ENCODE data around the gene PHKB. TPM values are rescaled to one million over a fixed set of nuclear protein-coding genes. Genes with fewer than 3 reads are reported as not detected.
"Not testable (repeated sequence)": the region's sequence is repeated elsewhere in the genome, so short reads cannot be mapped to it uniquely, and the experiment has no call there.

Gene PHKB
- total RNA-seq: 10 to 100 TPM; 37.5 to 39.3 TPM

DNA sequence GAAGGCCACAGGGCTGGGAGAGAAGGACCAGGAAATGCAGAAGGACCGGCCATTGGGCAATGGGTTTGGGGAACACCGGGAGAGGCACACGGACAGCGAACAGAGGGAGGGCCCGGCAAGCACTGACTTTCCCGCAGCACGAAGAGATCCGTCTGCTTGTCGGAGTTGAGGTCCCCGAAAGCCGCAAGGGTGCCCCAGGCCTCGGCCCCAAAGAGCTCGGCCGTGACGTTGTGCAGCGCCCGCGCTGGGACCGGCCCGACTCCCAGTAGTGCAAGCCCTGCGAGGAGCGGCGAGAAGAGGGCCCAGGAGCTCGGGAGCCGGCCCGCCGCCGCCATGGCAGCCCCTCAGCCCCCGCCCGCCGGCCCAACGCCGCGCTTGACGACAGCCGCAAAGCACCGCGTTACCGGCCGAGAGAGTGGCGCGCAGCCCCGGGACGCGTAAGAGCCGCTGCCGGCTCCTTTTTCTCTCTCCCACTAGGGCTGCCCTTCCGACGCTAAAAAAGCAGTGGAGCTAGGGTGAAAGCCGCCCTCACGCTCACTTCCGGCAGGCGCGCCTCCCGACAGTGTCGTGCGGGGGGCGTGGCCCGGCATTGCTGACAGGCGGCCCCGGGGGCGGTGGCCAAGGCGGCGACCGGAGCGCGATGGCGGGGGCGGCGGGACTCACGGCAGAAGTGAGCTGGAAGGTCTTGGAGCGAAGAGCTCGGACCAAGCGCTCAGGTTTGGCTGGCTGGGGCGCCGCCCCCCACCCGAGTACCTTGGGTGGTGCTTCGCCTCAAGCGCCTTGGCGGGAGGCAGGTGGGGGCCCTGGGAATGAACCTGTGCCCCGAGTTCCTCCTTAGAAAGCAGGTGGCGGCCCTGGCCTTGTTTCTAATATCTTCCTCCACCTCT lies at the start of gene PHKB, which contains the start of gene ITFG1:
PHKB (plus strand) TSS at position 621 of the 887 bp plus-strand sequence; CDS start at position 641, 20 bp downstream.
ITFG1 (minus strand) TSS at position 353 of the 887 bp plus-strand sequence; CDS start at position 335, 18 bp downstream.
- peaks cover 10% of the 10 kb centered on the region for H3K36me3 Mint-ChIP-seq
- peak within 1 kb of the TSS; percentile 96 for H3K27ac Mint-ChIP-seq
- peak; percentile 97 for DNase-seq
- peak; percentile 96 for ATAC-seq (ENCODE audit: low read depth)
- H3K4me3 Mint-ChIP-seq: peak within 1 kb of the TSS; percentile 85
- H3K4me1 Mint-ChIP-seq: peaks cover 24% of the 10 kb centered on the region
- H3K9me3 Mint-ChIP-seq: no peaks in the 10 kb centered on the region
- no peaks in the 10 kb centered on the region for H3K27me3 Mint-ChIP-seq
- POLR2A ChIA-PET: interaction anchor here (0.5 to 2.2 kb wide), 8 partner anchors 12 to 487 kb away, joined by 3 to 10 read pairs (median 3); partner anchors contain the start of gene DNAJA2

- Mint-ChIP-seq H3K4me3 (no peak overlapping the region), H3K27ac (no peak overlapping the region), H3K9me3 (peaks cover 5% of the 10 kb centered on the region), H3K36me3 (peaks cover 34% of the 10 kb centered on the region), H3K4me1 (peaks cover 8% of the 10 kb centered on the region), H3K27me3 (no peaks in the 10 kb centered on the region)
- ATAC-seq (ENCODE audit: low read depth) (no peak), DNase-seq (no peak)
- POLR2A ChIA-PET: no interaction called here
Observed at GRCh38 chr16:47413041-47413440, 48.1 kb upstream of the PHKB start.

- Mint-ChIP-seq H3K4me3 (no peak overlapping the region), H3K27me3 (no peaks in the 10 kb centered on the region)
Observed at GRCh38 chr16:47416869-47417268, 44.3 kb upstream of the PHKB start.

DNA sequence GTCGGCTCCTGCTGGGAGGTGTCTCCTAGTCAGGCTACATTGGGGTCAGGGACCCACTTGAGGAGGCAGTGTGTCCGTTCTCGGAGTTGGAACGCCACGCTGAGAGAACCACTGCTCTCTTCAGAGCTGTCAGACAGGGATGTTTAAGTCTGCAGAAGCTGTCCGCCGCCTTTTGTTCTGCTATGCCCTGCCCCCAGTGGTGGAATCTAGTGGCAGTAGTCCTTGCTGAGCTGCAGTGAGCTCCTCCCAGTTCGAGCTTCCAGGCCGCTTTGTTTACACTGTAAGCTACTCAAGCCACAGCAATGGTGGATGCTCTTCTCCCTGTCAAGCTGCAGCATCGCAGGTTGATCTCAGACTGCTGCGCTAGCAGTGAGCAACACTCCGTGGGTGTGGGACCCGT lies 36.3 kb upstream of the PHKB start:
- H3K27me3 Mint-ChIP-seq: no peaks in the 10 kb centered on the region
- no peak for ATAC-seq (ENCODE audit: low read depth)
- H3K9me3 Mint-ChIP-seq: no peaks in the 10 kb centered on the region
- H3K27ac Mint-ChIP-seq: no peak overlapping the region
- H3K36me3 Mint-ChIP-seq: peaks cover 41% of the 10 kb centered on the region
- POLR2A ChIA-PET: no interaction called here
- DNase-seq: no peak
- H3K4me3 Mint-ChIP-seq: no peak overlapping the region
- H3K4me1 Mint-ChIP-seq: no peaks in the 10 kb centered on the region

More at GRCh38 chr16:47416869-47417268, 44.3 kb upstream of the PHKB start:
- H3K27ac Mint-ChIP-seq: no peak overlapping the region
- H3K9me3 Mint-ChIP-seq: peaks cover 4% of the 10 kb centered on the region
- peaks cover 35% of the 10 kb centered on the region for H3K36me3 Mint-ChIP-seq
- H3K4me1 Mint-ChIP-seq: peaks cover 4% of the 10 kb centered on the region
- no peak for ATAC-seq (ENCODE audit: low read depth)
- POLR2A ChIA-PET: no interaction called here
- DNase-seq: no peak

DNA sequence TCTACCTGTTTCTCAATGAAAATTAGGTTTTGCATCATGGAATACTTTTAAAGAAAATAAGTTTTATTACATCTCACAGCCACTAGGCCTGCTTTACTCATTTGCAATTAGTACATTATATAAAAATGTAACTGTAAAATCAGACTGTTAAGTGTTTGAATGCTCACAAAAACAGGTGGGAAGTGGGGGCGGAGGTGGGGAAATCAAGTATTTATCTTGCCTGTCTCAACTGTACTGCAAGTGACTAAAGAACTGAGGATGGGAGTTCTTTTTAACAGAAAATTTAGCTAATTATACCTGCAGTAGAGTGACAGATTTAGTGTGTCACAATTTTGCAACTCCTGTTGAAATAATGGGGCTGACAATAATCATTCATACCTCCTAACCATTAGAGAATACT lies 34.3 kb upstream of the PHKB start:
- ATAC-seq (ENCODE audit: low read depth): no peak
- POLR2A ChIA-PET: no interaction called here
- Mint-ChIP-seq H3K4me1 (no peaks in the 10 kb centered on the region), H3K36me3 (peaks cover 39% of the 10 kb centered on the region), H3K27ac (no peak overlapping the region), H3K9me3 (peaks cover under 1% of the 10 kb centered on the region), H3K27me3 (no peaks in the 10 kb centered on the region), H3K4me3 (no peak overlapping the region)
- no peak for DNase-seq

DNA sequence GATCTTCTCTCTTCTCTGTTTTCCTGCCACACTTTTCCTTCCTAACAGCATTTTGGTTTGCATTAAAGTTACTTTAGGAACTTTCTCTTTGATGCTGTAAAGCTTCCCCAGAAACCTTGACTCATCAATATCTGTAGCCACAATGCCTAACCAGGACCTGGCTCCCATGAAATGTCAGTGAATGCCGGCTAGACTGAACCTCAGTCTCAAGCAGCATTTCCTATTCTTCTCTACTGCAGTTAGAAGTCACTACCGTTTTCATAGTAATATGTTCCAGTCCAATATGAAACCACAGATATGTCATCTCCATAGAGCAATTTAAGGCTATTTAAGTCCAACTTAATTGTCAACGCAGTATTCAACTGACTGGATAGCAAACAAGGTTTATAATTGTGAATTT lies 29.2 kb upstream of the PHKB start:
- Mint-ChIP-seq H3K9me3 (peaks cover 3% of the 10 kb centered on the region), H3K27ac (no peak overlapping the region), H3K4me1 (no peaks in the 10 kb centered on the region), H3K36me3 (peaks cover 30% of the 10 kb centered on the region), H3K4me3 (no peak overlapping the region), H3K27me3 (no peaks in the 10 kb centered on the region)
- POLR2A ChIA-PET: no interaction called here
- ATAC-seq (ENCODE audit: low read depth) (no peak), DNase-seq (no peak)

DNA sequence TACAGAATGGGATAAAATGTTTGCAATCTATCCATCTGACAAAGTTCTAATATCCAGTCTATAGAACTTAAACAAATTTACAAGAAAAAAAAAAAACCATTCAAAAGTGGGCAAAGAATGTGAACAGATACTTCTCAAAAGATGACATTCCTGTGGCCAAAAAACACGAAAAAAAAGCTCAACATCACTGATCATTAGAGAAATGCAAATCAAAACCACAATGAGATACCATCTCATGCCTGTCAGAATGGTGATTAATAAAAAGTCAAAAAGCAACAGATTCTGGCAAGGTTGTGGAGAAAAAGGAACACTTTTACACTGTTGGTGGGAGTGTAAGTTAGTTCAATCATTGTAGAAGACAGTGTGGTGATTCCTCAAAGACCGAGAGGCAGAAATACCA lies 26.9 kb upstream of the PHKB start:
- H3K4me1 Mint-ChIP-seq; ATAC-seq (ENCODE audit: low read depth); POLR2A ChIA-PET; H3K27me3 Mint-ChIP-seq; H3K9me3 Mint-ChIP-seq; H3K4me3 Mint-ChIP-seq; DNase-seq; H3K27ac Mint-ChIP-seq: not testable (repeated sequence)
- H3K36me3 Mint-ChIP-seq: peaks cover 36% of the 10 kb centered on the region

DNA sequence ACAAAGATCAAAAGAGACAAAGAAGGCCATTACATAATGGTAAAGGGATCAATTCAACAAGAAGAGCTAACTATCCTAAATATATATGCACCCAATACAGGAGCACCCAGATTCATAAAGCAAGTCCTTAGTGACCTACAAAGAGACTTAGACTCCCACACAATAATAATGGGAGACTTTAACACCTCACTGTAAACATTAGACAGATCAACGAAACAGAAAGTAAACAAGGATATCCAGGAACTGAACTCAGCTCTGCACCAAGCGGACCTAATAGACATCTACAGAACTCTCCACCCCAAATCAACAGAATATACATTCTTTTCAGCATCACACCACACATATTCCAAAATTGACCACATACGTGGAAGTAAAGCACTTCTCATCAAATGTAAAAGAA lies 21.1 kb upstream of the PHKB start:
- H3K27me3 Mint-ChIP-seq; H3K9me3 Mint-ChIP-seq; H3K27ac Mint-ChIP-seq; H3K4me3 Mint-ChIP-seq; DNase-seq; POLR2A ChIA-PET; ATAC-seq (ENCODE audit: low read depth); H3K4me1 Mint-ChIP-seq: not testable (repeated sequence)
- peaks cover 50% of the 10 kb centered on the region for H3K36me3 Mint-ChIP-seq

GRCh38 chr16:47442884-47443283 lies 18.2 kb upstream of the PHKB start:
- H3K4me1 Mint-ChIP-seq; H3K27me3 Mint-ChIP-seq; H3K27ac Mint-ChIP-seq; ATAC-seq (ENCODE audit: low read depth); DNase-seq; H3K9me3 Mint-ChIP-seq; H3K4me3 Mint-ChIP-seq; POLR2A ChIA-PET: not testable (repeated sequence)
- H3K36me3 Mint-ChIP-seq: peaks cover 50% of the 10 kb centered on the region

- DNase-seq (no peak), ATAC-seq (ENCODE audit: low read depth) (no peak)
- Mint-ChIP-seq H3K27me3 (no peaks in the 10 kb centered on the region), H3K4me3 (no peak overlapping the region), H3K36me3 (peaks cover 33% of the 10 kb centered on the region), H3K27ac (no peak overlapping the region), H3K9me3 (peaks cover 3% of the 10 kb centered on the region), H3K4me1 (peaks cover 4% of the 10 kb centered on the region)
- POLR2A ChIA-PET: no interaction called here
Observed at GRCh38 chr16:47446431-47446830, 14.7 kb upstream of the PHKB start.

DNA sequence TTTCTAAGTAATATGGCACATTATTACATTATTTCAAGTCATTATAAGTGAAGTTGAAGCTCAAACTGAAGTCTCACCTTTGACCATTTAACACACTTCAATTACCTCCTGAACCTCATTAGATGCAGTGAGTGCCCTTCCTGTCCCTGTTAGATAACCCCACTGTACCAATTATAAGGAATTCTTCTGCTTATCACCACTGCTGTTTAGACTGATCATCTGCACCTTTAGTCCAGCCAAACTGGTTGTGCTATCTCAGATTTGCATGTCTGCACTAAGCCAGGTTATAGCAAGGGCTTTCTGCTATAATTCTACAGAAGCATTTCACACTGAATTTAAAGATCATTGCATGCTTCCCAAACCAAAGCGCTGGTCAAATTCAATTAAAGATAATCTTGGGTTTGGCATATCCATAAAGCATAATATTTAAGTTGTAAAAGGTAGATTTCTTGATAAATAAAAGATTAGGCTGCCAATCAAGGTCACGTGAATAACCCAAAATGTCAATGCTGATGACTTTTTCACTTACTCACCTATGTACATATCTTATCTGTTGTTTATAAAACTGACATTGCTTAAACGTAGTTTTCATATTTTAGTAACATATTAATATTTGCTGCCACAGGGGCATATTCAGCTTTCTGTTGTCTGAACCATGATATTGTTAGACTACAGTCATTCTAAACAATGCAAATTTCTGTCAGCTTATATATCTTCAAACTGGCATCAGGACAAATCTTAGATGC lies 12.1 kb upstream of the PHKB start:
- no peak overlapping the region for H3K27ac Mint-ChIP-seq
- H3K4me1 Mint-ChIP-seq: peaks cover 4% of the 10 kb centered on the region
- DNase-seq: no peak
- H3K27me3 Mint-ChIP-seq: no peaks in the 10 kb centered on the region
- peaks cover 24% of the 10 kb centered on the region for H3K36me3 Mint-ChIP-seq
- ATAC-seq (ENCODE audit: low read depth): no peak
- H3K4me3 Mint-ChIP-seq: no peak overlapping the region
- POLR2A ChIA-PET: interaction anchor here (1.0 kb wide), 1 partner anchor 12 kb away, joined by 3 read pairs; the partner anchor contains the start of genes ITFG1 and PHKB
- no peaks in the 10 kb centered on the region for H3K9me3 Mint-ChIP-seq

GRCh38 chr16:47449788-47450187 lies 11.3 kb upstream of the PHKB start:
- Mint-ChIP-seq H3K27ac (no peak overlapping the region), H3K4me3 (no peak overlapping the region), H3K9me3 (no peaks in the 10 kb centered on the region), H3K4me1 (peaks cover 2% of the 10 kb centered on the region), H3K27me3 (no peaks in the 10 kb centered on the region), H3K36me3 (peaks cover 26% of the 10 kb centered on the region)
- ATAC-seq (ENCODE audit: low read depth): no peak
- DNase-seq: no peak
- POLR2A ChIA-PET: interaction anchor here (0.5 to 1.0 kb wide), 2 partner anchors 11 to 279 kb away, joined by 3 read pairs; partner anchors contain the start of genes ITFG1 and PHKB

DNA sequence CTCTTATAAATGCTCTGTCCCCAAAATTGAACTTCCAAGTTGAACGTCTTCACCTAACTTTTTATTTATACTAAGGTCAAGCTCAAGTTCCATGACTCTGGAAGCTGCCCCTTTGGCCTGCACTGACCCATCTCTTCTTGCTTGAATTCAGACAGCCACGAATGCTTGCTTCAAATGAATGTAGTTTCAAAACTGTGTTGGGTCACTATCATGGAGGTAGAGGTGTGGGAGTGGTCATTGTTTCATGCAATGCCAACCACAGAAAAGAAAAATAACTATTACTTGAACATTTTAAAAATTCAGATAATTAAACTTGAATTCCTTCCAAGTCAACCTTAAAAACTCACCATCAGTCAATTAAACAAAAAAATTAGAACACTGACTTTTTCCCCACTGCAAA lies 2.8 kb upstream of the PHKB start:
- no peaks in the 10 kb centered on the region for H3K9me3 Mint-ChIP-seq
- ATAC-seq (ENCODE audit: low read depth) (no peak), DNase-seq (no peak)
- no peaks in the 10 kb centered on the region for H3K27me3 Mint-ChIP-seq
- H3K4me1 Mint-ChIP-seq: peaks cover 23% of the 10 kb centered on the region
- POLR2A ChIA-PET: no interaction called here
- H3K4me3 Mint-ChIP-seq: no peak overlapping the region
- H3K36me3 Mint-ChIP-seq: peaks cover 14% of the 10 kb centered on the region
- no peak overlapping the region for H3K27ac Mint-ChIP-seq

Data from activated naive CD8-positive, alpha-beta T cell treated with anti-CD3 and anti-CD28 coated beads, Interleukin-2, amount 10 ng/mL, durations not matched to agents 7 days and 5 days (primary cell).